OCI-LY1 (cell line): ENCODE data around the gene LEKR1.

ENCODE experiments used
- H2AFZ ChIP-seq: fragments of 200-600 bp; sonication (generic), shearing (Covaris generic); 2 replicates; pipeline ENCODE4 v1.6.0; 2014; ENCODE audit warnings: antibody characterized with exemption, mild to moderate bottlenecking, low read length
- H3F3A ChIP-seq: fragments of 200-600 bp; sonication (generic), shearing (Covaris generic); 2 replicates; pipeline ENCODE4 v1.6.0; 2014; ENCODE audit warnings: mild to moderate bottlenecking, antibody characterized with exemption, low read length, moderate library complexity; ENCODE audit not compliant: insufficient read depth
- H3K27ac ChIP-seq: fragments of 200-600 bp; sonication (generic); 2 replicates; pipeline ENCODE4 v1.5.1; 2014; ENCODE audit warnings: low read length, mixed run types, mild to moderate bottlenecking, low read depth; ENCODE audit not compliant: poor library complexity, severe bottlenecking
- H3K27me3 ChIP-seq: fragments of 200-600 bp; sonication (generic); 2 replicates; pipeline ENCODE4 v1.6.0; 2014; ENCODE audit warnings: antibody characterized with exemption, mild to moderate bottlenecking, low read length, moderate library complexity; ENCODE audit not compliant: insufficient read depth
- H3K36me3 ChIP-seq: fragments of 200-600 bp; sonication (generic); 2 replicates; pipeline ENCODE4 v1.6.1; 2014; ENCODE audit warnings: mild to moderate bottlenecking, antibody characterized with exemption, low read length, moderate library complexity, mixed read lengths; ENCODE audit not compliant: insufficient read depth
- H3K4me1 ChIP-seq: fragments of 200-600 bp; sonication (generic); 2 replicates; pipeline ENCODE4 v1.5.1; 2014; ENCODE audit warnings: mild to moderate bottlenecking, low read length, moderate library complexity; ENCODE audit not compliant: insufficient read depth, severe bottlenecking
- H3K4me2 ChIP-seq: fragments of 200-600 bp; sonication (generic), shearing (Covaris generic); 2 replicates; pipeline ENCODE4 v1.6.1; 2014; ENCODE audit warnings: low read length
- H3K4me3 ChIP-seq: fragments of 200-600 bp; sonication (generic); 2 replicates; pipeline ENCODE4 v1.5.1; 2014; ENCODE audit warnings: low read length, low read depth, mild to moderate bottlenecking, mixed read lengths; ENCODE audit not compliant: poor library complexity, severe bottlenecking
- H3K79me2 ChIP-seq: fragments of 200-600 bp; shearing (Covaris generic); 2 replicates; pipeline ENCODE4 v1.6.1; 2016; ENCODE audit warnings: mixed run types, low read length, mixed read lengths; ENCODE audit not compliant: insufficient read depth
- H3K9ac ChIP-seq: fragments of 200-600 bp; sonication (generic), shearing (Covaris generic); 2 replicates; pipeline ENCODE4 v1.6.1; 2014; ENCODE audit warnings: mild to moderate bottlenecking, low read length, mixed read lengths
- H3K9me2 ChIP-seq: fragments of 200-600 bp; sonication (generic), shearing (Covaris generic); 2 replicates; pipeline ENCODE4 v1.6.1; 2014; ENCODE audit warnings: low read depth, mild to moderate bottlenecking, low read length, mixed read lengths
- H3K9me3 ChIP-seq: fragments of 200-600 bp; shearing (Covaris generic); 2 replicates; pipeline ENCODE4 v1.6.1; 2014; ENCODE audit warnings: low read length, mixed read lengths
- H4K20me1 ChIP-seq: fragments of 200-600 bp; sonication (generic), shearing (Covaris generic); 2 replicates; pipeline ENCODE4 v1.6.0; 2016; ENCODE audit warnings: mild to moderate bottlenecking, low read length; ENCODE audit not compliant: insufficient read depth
- CTCF ChIP-seq: fragments of 200-600 bp; sonication (generic), shearing (Covaris generic); IDR thresholded peaks from 2 replicates; pipeline ENCODE4 v1.5.1; 2017; ENCODE audit warnings: mild to moderate bottlenecking, antibody characterized with exemption, low read length, moderate library complexity, mixed read lengths
- EZH2 ChIP-seq: fragments of 200-600 bp; sonication (generic), shearing (Covaris generic); IDR thresholded peaks from 2 replicates; pipeline ENCODE4 v1.8.0; 2017; ENCODE audit warnings: borderline replicate concordance, mixed run types, mild to moderate bottlenecking, antibody characterized with exemption, low read length, moderate library complexity, mixed read lengths

Gene LEKR1

GRCh38 chr3:157091083-157091833, 265.1 kb downstream of the LEKR1 start:
- no peak overlapping the region for H3K9ac ChIP-seq
- H3K4me1 ChIP-seq, result peaks cover 45% of the 10 kb centered on the region

GRCh38 chr3:157092230-157092629, 266.1 kb downstream of the LEKR1 start:
- H3K9ac ChIP-seq, result no peak overlapping the region
- no peaks in the 10 kb centered on the region for H4K20me1 ChIP-seq
- no peaks in the 10 kb centered on the region for H3K9me3 ChIP-seq
- peaks cover 37% of the 10 kb centered on the region for H3K4me1 ChIP-seq
- H3F3A ChIP-seq, result no peaks in the 10 kb centered on the region
- TF ChIP-seq CTCF (no peak), EZH2 (no peak)
- H3K27me3 ChIP-seq, result no peaks in the 10 kb centered on the region
- H3K79me2 ChIP-seq, result no peaks in the 10 kb centered on the region
- no peak overlapping the region for H3K4me2 ChIP-seq
- H3K36me3 ChIP-seq, result no peaks in the 10 kb centered on the region
- no peak overlapping the region for H3K4me3 ChIP-seq
- H2AFZ ChIP-seq, result no peak overlapping the region
- H3K9me2 ChIP-seq, result no peaks in the 10 kb centered on the region
- no peak overlapping the region for H3K27ac ChIP-seq

More at GRCh38 chr3:157091083-157091833, 265.1 kb downstream of the LEKR1 start:
- no peaks in the 10 kb centered on the region for H3F3A ChIP-seq
- no peak overlapping the region for H3K4me3 ChIP-seq
- no peaks in the 10 kb centered on the region for H3K36me3 ChIP-seq
- H2AFZ ChIP-seq, result no peak overlapping the region
- no peaks in the 10 kb centered on the region for H3K79me2 ChIP-seq
- no peak overlapping the region for H3K27ac ChIP-seq
- no peaks in the 10 kb centered on the region for H4K20me1 ChIP-seq
- no peaks in the 10 kb centered on the region for H3K9me3 ChIP-seq
- no peaks in the 10 kb centered on the region for H3K27me3 ChIP-seq
- TF ChIP-seq CTCF (no peak), EZH2 (no peak)
- H3K4me2 ChIP-seq, result no peak overlapping the region; the same call in 1 of the 2 replicates
- H3K9me2 ChIP-seq, result no peaks in the 10 kb centered on the region

GRCh38 chr3:157093096-157093495, 266.9 kb downstream of the LEKR1 start:
- H3K27ac ChIP-seq, result no peak overlapping the region
- no peak overlapping the region for H2AFZ ChIP-seq
- no peaks in the 10 kb centered on the region for H3K79me2 ChIP-seq
- H3K27me3 ChIP-seq, result no peaks in the 10 kb centered on the region
- H3K9ac ChIP-seq, result no peak overlapping the region
- H3K9me3 ChIP-seq, result no peaks in the 10 kb centered on the region
- H4K20me1 ChIP-seq, result no peaks in the 10 kb centered on the region
- no peak overlapping the region for H3K4me2 ChIP-seq
- no peak overlapping the region for H3K4me3 ChIP-seq
- H3F3A ChIP-seq, result no peaks in the 10 kb centered on the region
- TF ChIP-seq EZH2 (no peak), CTCF (no peak)
- no peaks in the 10 kb centered on the region for H3K36me3 ChIP-seq
- peaks cover 30% of the 10 kb centered on the region for H3K4me1 ChIP-seq
- no peaks in the 10 kb centered on the region for H3K9me2 ChIP-seq
